SJSA1 (cell line): ENCODE results near the gene GGT1. TPM values are rescaled to one million over a fixed set of nuclear protein-coding genes. Genes with fewer than 3 reads are reported as not detected.
"Not testable (repeated sequence)": the region's sequence is repeated elsewhere in the genome, so short reads cannot be mapped to it uniquely, and the experiment has no call there.

ENCODE experiments used
- DNase-seq, 2 experiments: peaks; one replicate each; pipeline ENCODE4 v3.0.0-alpha.2; 2015 to 2020; ENCODE audit warnings: low spot score in 2 of 2, low read depth in 1 of 2
- H3K27ac ChIP-seq: fragments of 250-450 bp; sonication (Bioruptor Pico); 2 replicates; pipeline ENCODE4 v1.5.1; 2020; ENCODE audit warnings: mild to moderate bottlenecking, moderate library complexity
- H3K27me3 ChIP-seq: fragments of 250-450 bp; sonication (Bioruptor Pico); replicated peaks from 2 replicates; pipeline ENCODE4 v1.5.1; 2020; ENCODE audit warnings: mild to moderate bottlenecking, moderate library complexity
- H3K36me3 ChIP-seq: fragments of 250-450 bp; sonication (Bioruptor Pico); 2 replicates; pipeline ENCODE4 v1.5.1; 2020; ENCODE audit warnings: mild to moderate bottlenecking
- H3K4me1 ChIP-seq: fragments of 250-450 bp; sonication (Bioruptor Pico); replicated peaks from 2 replicates; pipeline ENCODE4 v1.6.1; 2021; ENCODE audit warnings: mild to moderate bottlenecking
- H3K4me3 ChIP-seq: fragments of 250-450 bp; sonication (Bioruptor Pico); 2 replicates; pipeline ENCODE4 v1.5.1; 2020; ENCODE audit warnings: mild to moderate bottlenecking
- H3K9me3 ChIP-seq: fragments of 250-450 bp; sonication (Bioruptor Pico); replicated peaks from 2 replicates; pipeline ENCODE4 v1.5.1; 2020; ENCODE audit warnings: mild to moderate bottlenecking
- total RNA-seq: library from RNA; depleted of rRNA; stranded (reverse); fragments of >200 nt; shearing (Covaris generic); gene quantifications from 2 replicates; pipeline ENCODE4 v1.2.3, GENCODE V29; 2014

GGT1 gene
- total RNA-seq, 1 experiment from 2014 or later = 0.61 TPM

DNA sequence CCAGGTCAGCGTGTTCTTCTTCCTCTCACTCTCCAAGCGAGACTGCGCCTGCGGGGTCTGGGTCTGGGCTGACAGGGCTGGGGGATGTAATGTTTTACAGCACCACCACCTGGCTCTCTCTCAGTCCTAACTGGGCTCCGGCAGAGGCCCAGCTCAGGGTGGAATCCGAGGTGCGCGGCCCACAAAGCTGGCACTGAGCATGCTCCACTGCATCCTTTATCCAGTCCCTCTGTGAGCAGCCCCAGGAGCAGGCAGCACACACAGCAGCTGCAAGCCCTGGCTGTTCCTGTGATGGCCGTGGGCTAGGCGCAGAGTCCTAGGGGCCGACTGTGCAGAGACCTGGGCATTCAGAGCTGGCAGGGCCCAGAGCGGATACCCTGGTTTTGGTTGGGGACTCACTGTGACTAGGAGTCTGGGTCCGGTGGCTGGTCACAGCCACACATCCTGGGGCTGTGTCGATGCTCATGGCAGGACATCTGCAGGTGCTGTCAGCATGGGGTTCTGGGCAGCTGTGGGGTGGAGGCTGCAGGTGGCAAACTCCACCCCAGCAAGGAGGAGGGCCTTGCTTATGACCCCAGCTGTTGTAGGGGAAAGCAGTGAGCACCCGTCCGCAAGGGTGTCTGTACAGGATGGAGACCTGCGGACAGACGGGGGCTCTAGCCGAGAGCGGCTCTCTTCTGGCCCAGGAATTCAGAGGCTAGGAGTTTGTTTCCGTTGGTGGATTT is 14.1 kb upstream of the GGT1 start:
- peaks cover 13% of the 10 kb centered on the region for H3K4me1 ChIP-seq
- no peak overlapping the region for H3K27ac ChIP-seq
- H3K4me3 ChIP-seq = no peak overlapping the region
- no peak for DNase-seq
- no peaks in the 10 kb centered on the region for H3K9me3 ChIP-seq
- no peaks in the 10 kb centered on the region for H3K27me3 ChIP-seq
- no peaks in the 10 kb centered on the region for H3K36me3 ChIP-seq

DNA sequence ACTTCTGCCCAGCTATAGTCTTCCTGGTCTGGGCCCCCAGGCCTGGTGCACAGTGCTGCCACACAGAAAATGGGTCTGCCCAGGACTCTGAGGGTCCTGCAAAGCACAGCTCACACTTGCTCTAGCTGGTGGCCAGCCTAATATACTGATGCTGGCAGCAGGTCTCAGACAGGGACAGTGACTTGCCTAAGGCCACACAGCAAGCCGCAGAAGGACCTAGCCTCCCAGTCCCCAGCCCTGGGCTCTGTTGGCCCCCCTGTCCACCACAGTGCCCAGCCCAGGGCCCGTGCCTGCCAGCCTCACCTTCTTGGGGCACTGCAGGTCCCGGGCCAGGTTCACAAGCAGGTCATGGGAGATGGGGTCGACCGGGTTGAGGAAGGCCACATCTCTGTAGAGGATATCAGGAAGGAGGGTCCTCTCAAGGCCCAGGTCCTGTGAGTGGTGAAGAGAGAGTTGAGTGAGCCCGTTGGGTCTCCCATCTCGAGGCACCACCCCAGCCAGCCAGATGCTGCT is 13.4 kb upstream of the GGT1 start:
- H3K36me3 ChIP-seq = no peaks in the 10 kb centered on the region
- no peak overlapping the region for H3K4me3 ChIP-seq
- H3K27me3 ChIP-seq = no peaks in the 10 kb centered on the region
- H3K4me1 ChIP-seq = peaks cover 12% of the 10 kb centered on the region
- no peaks in the 10 kb centered on the region for H3K9me3 ChIP-seq
- DNase-seq = no peak
- H3K27ac ChIP-seq = no peak overlapping the region

DNA sequence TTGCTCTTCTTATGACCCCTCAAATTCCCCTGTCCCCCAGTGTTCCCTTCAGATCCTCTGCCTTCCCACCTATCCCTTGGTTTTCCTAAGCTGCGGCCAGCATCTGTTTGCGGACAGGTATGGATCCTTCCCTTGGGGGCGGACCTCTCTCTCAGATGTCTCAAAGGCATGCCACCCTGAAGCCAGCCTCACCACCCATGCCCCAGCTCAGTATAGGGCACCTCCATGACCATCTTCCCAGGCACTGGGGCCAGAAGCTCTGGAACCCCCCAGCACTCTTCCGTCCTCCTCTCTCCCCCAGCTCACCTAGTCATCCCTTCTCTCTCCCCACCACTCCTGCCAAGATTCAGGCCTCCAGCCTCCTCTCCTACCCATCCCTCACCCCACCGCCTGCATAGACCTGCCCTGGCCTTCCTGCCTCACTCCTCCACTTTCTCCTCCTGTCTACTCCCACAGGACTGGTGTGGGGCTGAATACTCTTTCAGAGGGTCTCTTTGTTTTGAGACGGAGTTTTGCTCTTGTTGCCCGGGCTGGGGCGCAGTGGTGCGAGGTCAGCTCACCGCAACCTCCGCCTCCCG is 12.3 kb upstream of the GGT1 start:
- Histone ChIP-seq H3K27me3 (no peaks in the 10 kb centered on the region), H3K36me3 (no peaks in the 10 kb centered on the region)
- no peak for DNase-seq

DNA sequence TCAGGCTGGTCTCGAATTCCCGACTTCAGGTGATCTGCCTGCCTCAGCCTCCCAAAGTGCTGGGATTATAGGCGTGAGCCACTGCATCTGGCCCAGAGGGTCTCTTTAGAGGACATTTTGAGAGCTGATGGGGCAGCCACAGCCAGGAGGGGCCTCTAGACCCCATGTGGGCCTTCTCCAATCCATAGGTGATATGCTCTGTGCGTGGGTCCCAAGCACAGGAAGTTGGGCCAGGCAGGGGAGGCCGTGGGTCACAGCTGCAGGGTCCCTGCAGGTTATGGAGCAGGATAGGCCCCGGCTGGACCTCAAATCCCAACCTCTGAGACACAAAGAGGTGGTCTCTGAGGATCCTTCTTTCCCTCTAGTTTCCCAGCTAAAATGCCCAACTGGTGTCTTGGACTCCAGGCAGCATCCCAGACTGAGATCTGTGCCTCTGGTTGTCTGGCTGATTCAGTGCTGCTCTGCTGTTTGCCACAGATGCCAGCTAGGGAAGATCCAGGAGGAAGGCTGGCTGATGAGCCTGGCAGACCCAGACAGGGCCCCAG is 11.6 kb upstream of the GGT1 start:
- no peak overlapping the region for H3K4me3 ChIP-seq
- no peaks in the 10 kb centered on the region for H3K9me3 ChIP-seq
- peaks cover 12% of the 10 kb centered on the region for H3K4me1 ChIP-seq
- H3K27ac ChIP-seq = no peak overlapping the region
- no peak for DNase-seq
- no peaks in the 10 kb centered on the region for H3K27me3 ChIP-seq
- H3K36me3 ChIP-seq = no peaks in the 10 kb centered on the region

More for the DNA sequence above, 12.3 kb upstream of the GGT1 start:
- no peak overlapping the region for H3K27ac ChIP-seq
- H3K4me1 ChIP-seq = peaks cover 12% of the 10 kb centered on the region
- no peaks in the 10 kb centered on the region for H3K9me3 ChIP-seq
- H3K4me3 ChIP-seq = no peak overlapping the region

DNA sequence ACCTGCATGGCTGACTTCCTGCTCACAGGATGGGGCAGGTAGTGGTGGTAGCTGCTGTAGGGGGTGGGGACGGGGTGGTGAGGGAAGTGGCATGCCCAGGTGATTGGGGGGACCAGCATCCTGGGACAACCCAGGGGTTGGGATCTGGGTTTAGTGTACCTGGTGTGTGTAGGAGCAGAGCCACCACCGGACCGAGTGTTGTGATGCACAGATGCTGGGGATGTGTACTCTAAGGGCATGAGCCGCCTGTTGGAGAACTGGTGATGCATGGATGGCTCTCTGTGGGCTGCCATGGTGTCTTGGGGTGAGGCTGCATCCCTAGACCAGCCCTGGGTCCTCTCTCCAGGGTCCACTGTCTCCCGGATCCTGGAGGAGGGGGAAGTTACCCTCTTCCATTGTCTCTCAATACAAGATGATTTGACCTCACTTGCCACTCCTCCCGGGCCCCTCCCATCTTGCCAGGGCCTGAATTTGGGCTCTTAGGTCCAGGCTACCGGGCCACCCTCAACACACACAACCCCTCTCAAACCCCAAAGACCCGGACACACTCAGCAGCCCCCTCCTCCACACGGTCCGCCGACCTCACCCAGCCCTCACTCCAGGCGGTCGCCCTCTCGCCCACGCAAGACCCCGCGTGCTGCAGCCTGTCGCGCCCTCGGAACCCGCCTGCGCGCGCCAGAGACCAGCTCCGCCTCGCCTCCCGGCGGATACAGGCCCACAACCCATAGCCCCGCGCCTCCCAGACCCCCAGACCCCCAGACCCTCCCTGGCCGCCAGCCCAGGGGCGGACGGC is 10.7 kb upstream of the GGT1 start:
- Histone ChIP-seq H3K27ac (no peak overlapping the region), H3K9me3 (no peaks in the 10 kb centered on the region), H3K27me3 (no peaks in the 10 kb centered on the region), H3K36me3 (no peaks in the 10 kb centered on the region), H3K4me3 (peak overlapping the region; percentile 52), H3K4me1 (peaks cover 12% of the 10 kb centered on the region)
- peak in 1 of 2 experiments; percentile 22 for DNase-seq

DNA sequence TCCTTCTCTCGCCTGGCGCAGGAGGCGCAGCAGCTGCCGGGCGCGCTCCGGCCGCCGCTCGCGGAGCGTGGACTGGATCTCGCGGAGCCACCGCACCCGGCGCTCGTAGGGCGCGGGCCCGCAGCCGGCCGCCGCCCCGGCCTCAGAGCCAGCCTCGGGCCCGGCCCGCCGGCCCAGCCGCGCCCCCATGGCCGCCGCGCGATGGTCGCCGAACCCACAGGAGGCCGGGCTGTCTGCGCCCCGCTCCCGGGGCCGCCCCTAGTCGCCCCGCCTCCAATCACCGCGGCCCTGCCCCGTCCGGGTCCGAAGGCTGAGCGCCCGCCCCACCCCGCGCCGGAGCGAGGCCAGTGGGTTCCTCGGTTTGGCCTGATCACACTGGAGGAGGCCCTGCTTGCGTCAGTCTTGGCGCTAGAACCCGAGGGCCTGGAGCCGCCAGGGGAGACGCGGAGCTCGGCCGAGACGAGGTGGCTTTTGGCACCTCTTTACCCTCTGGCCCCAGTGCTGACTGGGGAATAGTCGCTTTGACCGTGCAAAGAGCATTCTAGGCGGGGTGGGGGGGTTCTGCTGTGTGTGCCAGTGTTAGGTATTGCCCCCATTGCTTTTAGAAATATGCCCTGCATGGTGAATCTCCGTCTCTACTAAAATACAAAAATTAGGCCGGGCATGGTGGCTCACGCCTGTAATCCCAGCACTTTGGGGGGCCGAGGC is 10.0 kb upstream of the GGT1 start, which contains the start of gene LRRC75B:
Gene LRRC75B (minus strand): TSS at position 223 of the 708 bp plus-strand sequence. CDS start 34 bp downstream, at position 189.
- Histone ChIP-seq H3K9me3 (no peaks in the 10 kb centered on the region), H3K27me3 (no peaks in the 10 kb centered on the region), H3K27ac (peak within 1 kb of the TSS; percentile 34), H3K4me3 (peak within 1 kb of the TSS; percentile 52), H3K36me3 (no peaks in the 10 kb centered on the region), H3K4me1 (peaks cover 12% of the 10 kb centered on the region)
- DNase-seq = peak; percentile 60 to 87

DNA sequence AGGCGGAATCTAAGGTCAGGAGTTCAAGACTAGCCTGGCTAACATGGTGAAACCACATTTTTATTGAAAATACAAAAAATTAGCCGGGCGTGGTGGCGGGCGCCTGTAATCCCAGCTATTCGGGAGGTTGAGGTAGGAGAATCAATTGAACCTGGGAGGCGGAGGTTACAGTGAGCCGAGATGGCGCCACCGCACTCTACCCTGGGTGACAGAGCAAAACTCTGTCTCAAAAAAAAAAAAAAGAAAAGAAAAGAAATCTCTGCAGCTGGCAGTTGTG is 9.5 kb upstream of the GGT1 start:
- not testable (repeated sequence) for DNase-seq, H3K9me3 ChIP-seq, H3K36me3 ChIP-seq, H3K27ac ChIP-seq, H3K27me3 ChIP-seq
- Histone ChIP-seq H3K4me3 (peak overlapping the region; percentile 52), H3K4me1 (peaks cover 12% of the 10 kb centered on the region)

DNA sequence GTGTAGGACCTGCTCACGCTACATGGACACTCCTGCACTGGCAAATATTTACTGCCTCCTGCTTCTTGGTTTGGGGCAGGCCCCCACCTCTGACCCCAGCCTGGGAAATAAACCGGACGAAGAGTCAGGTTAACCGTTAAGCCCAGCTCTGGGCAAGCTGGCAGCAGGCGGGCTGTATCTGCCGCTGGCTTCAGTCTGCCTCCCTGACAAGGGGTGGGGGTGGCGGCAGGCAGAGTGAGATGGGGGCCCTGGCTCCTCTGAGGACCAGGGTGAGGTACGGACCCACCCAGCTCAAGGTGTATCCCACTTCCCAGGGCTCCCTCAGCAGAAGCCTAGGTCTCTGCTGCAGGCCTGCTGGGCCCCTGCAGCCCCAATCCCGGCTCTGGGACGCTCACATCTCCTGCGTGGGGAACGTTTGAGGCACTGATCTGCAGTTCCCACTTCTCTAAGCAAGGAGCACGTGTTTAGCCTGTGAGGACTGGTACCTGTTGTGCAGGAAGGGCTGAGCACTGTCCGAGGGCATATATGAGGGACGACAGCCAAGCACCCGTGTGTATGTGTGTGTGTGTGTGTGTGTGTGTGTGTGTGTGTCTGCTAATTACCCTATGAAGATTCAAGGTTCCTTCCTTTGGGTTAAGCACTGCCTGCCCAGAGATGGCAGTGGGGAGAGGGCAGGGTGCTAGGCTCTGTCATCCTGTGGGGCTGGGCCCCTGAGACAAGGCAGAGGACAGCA is 9.0 kb upstream of the GGT1 start:
- H3K27ac ChIP-seq = no peak overlapping the region
- H3K4me1 ChIP-seq = peaks cover 12% of the 10 kb centered on the region
- DNase-seq = no peak
- no peaks in the 10 kb centered on the region for H3K27me3 ChIP-seq
- no peak overlapping the region for H3K4me3 ChIP-seq
- H3K9me3 ChIP-seq = no peaks in the 10 kb centered on the region
- H3K36me3 ChIP-seq = no peaks in the 10 kb centered on the region

DNA sequence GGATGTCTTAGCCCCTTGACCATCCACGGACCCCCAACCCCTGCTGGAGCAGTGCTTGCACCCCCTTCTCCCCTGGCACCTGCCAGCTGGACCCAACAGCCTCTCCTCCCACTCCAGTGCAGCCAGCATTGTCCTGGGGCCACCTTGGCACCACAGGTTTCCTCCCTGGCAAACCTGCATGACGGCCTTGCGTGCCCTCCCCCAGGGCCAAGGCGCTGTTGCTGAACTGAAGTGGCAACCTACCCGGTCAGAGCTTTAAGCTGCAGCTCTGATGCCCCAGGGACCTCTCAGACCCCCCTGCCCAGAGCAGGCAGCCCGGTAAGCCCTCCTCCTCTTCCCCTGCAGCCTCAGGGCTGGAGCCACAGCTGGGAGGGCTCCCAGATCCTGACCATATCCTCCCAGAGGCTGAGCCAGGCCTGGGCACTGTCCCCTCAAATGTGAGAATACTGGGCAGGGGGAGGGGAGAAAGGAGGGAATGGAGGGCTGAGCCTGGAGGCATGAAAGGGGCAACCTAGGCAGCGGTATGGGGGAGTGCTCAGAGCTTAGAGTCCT is 8.3 kb upstream of the GGT1 start:
- DNase-seq = no peak
- Histone ChIP-seq H3K4me1 (peaks cover 12% of the 10 kb centered on the region), H3K27ac (no peak overlapping the region), H3K36me3 (no peaks in the 10 kb centered on the region), H3K4me3 (no peak overlapping the region), H3K9me3 (no peaks in the 10 kb centered on the region), H3K27me3 (no peaks in the 10 kb centered on the region)

DNA sequence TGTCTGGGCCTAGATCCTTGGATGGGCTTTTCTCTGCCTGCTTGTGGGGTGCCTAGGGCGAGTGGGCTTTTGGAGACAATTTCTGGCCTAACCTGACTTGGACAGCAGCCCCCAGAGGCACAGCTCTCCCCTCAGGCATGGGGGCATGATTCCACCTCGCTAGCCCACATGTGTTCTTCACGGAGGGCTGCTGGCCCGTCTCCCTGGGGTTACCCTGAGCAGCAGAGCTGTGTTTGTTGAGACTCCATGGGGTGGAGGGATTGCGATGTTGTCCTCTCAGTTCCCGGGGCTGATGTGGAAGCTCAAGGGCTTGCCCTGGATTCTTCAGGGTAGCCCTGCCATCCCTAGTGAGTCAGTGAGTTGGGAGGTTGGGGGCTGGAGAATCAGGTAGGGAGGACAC is 7.8 kb upstream of the GGT1 start:
- no peaks in the 10 kb centered on the region for H3K36me3 ChIP-seq
- peaks cover 12% of the 10 kb centered on the region for H3K4me1 ChIP-seq
- no peak overlapping the region for H3K27ac ChIP-seq
- H3K4me3 ChIP-seq = no peak overlapping the region
- no peak for DNase-seq
- no peaks in the 10 kb centered on the region for H3K27me3 ChIP-seq
- H3K9me3 ChIP-seq = no peaks in the 10 kb centered on the region

DNA sequence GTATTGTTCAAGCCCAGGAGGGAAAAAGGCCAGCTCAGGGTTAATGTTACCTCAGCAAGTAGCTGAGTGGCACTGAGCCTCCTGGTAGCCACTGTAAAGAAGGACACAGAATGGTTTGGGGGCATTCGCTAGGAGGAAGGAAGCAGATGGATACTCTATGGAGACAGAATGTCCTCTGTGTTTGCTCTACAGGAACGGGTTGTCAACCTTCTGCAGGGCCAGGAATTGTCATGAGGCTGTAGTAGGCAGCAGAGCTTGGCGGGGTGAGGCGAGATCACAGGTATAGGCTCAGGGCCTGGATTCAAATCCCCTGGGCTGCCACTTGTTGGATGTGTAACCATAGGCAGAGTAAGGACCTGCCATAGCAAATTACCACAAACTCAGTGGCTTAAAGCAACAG is 7.1 kb upstream of the GGT1 start:
- no peak overlapping the region for H3K4me3 ChIP-seq
- H3K9me3 ChIP-seq = no peaks in the 10 kb centered on the region
- H3K27me3 ChIP-seq = no peaks in the 10 kb centered on the region
- H3K4me1 ChIP-seq = peaks cover 12% of the 10 kb centered on the region
- no peak for DNase-seq
- H3K36me3 ChIP-seq = no peaks in the 10 kb centered on the region
- no peak overlapping the region for H3K27ac ChIP-seq

DNA sequence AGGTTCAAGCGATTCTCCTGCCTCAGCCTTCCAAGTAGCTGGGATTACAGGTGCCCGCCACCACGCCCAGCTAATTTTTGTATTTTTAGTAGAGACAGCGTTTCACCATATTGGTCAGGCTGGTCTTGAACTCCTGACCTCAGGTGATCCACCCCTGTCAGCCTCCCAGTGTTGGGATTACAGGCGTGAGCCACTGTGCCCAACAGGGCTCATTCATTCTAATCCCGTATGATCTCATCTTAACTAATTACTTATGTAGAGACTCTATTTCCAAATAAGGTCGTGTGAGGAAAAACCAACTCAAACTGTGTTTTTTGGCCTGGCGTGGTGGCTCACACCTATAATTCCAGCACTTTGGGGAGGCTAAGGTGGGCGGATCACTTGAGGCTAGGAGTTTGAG is 5.9 kb upstream of the GGT1 start:
- H3K4me1 ChIP-seq = peaks cover 11% of the 10 kb centered on the region
- DNase-seq, H3K36me3 ChIP-seq, H3K4me3 ChIP-seq, H3K27me3 ChIP-seq, H3K27ac ChIP-seq, H3K9me3 ChIP-seq: not testable (repeated sequence)

DNA sequence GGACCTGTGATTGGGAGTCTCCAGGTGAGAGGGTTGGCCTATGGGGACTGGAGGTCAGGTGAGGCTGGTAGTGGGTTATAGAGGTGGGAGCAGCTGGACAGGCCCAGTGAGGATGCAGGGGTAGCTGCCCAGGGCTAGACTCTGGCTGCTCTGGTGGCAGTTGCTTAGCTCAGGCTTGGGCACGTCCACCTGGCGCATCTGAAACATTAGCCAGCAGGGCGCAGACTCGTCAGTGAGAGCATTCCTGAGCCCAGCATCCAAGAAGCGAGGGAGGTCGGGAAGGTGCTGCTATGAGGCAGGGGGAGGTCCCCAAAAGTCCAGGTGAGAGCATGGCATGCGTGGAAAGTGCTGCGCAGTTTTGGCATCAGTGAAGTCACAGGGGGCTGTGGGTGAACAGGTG is 3.5 kb upstream of the GGT1 start:
- Histone ChIP-seq H3K4me3 (no peak overlapping the region), H3K27ac (no peak overlapping the region), H3K36me3 (no peaks in the 10 kb centered on the region), H3K9me3 (no peaks in the 10 kb centered on the region), H3K4me1 (no peaks in the 10 kb centered on the region), H3K27me3 (no peaks in the 10 kb centered on the region)
- DNase-seq = no peak
